HL-60 (cell line): ENCODE measurements around the gene HTATSF1.

Experiments
- DNase-seq, 2 experiments: peaks; one replicate each; pipeline ENCODE4 v3.0.0-alpha.2; 2010 to 2020; ENCODE audit warnings: low read depth in 1 of 2, low spot score in 1 of 2
- H3K27ac ChIP-seq: fragments of 250-450 bp; sonication (Bioruptor Pico); replicated peaks from 2 replicates; pipeline ENCODE4 v1.5.1; 2020; ENCODE audit warnings: mild to moderate bottlenecking, moderate library complexity
- H3K27me3 ChIP-seq: fragments of 250-450 bp; sonication (Bioruptor Pico); 2 replicates; pipeline ENCODE4 v1.5.1; 2021; ENCODE audit warnings: mild to moderate bottlenecking, moderate library complexity; ENCODE audit not compliant: insufficient read depth, poor library complexity, severe bottlenecking
- H3K4me3 ChIP-seq: replicated peaks from 2 replicates; pipeline ENCODE4 v1.5.1; 2011; ENCODE audit warnings: mild to moderate bottlenecking, control low read depth, low read length; ENCODE audit not compliant: insufficient read depth
- GABPA ChIP-seq: IDR thresholded peaks from 2 replicates; pipeline ENCODE4 v1.6.1; 2012; ENCODE audit warnings: low read depth
- POLR2AphosphoS5 ChIP-seq: IDR thresholded peaks from 2 replicates; pipeline ENCODE4 v1.6.1; 2012; ENCODE audit warnings: low read depth
- SPI1 ChIP-seq: IDR thresholded peaks from 2 replicates; pipeline ENCODE4 v1.6.1; 2012; ENCODE audit warnings: low read depth, mild to moderate bottlenecking, borderline replicate concordance
- TF ChIP-seq, protein P1 (sequence below): IDR thresholded peaks from 2 replicates; pipeline ENCODE4 v1.6.1; 2012; ENCODE audit warnings: low read depth; ENCODE audit not compliant: insufficient replicate concordance
- TF ChIP-seq, protein P2 (sequence below): IDR thresholded peaks from one replicate; pipeline ENCODE4 v1.5.1; 2011; ENCODE audit warnings: low read length, control low read depth, inconsistent platforms; ENCODE audit not compliant: insufficient read depth

HTATSF1 gene

DNA sequence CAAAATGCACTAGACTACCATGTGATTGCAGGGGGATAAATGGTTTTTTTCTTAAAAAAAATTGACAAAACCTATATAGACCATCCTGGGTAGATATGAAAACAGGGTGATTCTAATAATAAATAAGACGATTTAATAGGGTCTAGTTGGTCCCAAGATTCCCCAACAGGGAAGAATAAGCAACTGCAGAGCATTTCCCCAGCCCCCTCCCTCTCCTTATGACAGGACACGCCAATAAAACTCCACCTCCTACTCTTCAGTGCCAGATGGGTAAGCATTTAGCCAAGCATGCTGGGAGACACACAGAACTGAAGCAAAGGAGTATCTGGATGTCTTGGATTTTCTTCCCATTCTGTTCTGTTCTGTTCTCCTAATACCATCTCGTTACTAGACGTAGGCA is 9.7 kb upstream of the HTATSF1 start, which contains the start of gene BRS3:
BRS3 (plus strand) TSS at position 301 of the 400 bp plus-strand sequence. CDS start 168 bp downstream, outside the sequence.
- no peak within 1 kb of the TSS for H3K27ac ChIP-seq
- TF ChIP-seq, protein P1, sequence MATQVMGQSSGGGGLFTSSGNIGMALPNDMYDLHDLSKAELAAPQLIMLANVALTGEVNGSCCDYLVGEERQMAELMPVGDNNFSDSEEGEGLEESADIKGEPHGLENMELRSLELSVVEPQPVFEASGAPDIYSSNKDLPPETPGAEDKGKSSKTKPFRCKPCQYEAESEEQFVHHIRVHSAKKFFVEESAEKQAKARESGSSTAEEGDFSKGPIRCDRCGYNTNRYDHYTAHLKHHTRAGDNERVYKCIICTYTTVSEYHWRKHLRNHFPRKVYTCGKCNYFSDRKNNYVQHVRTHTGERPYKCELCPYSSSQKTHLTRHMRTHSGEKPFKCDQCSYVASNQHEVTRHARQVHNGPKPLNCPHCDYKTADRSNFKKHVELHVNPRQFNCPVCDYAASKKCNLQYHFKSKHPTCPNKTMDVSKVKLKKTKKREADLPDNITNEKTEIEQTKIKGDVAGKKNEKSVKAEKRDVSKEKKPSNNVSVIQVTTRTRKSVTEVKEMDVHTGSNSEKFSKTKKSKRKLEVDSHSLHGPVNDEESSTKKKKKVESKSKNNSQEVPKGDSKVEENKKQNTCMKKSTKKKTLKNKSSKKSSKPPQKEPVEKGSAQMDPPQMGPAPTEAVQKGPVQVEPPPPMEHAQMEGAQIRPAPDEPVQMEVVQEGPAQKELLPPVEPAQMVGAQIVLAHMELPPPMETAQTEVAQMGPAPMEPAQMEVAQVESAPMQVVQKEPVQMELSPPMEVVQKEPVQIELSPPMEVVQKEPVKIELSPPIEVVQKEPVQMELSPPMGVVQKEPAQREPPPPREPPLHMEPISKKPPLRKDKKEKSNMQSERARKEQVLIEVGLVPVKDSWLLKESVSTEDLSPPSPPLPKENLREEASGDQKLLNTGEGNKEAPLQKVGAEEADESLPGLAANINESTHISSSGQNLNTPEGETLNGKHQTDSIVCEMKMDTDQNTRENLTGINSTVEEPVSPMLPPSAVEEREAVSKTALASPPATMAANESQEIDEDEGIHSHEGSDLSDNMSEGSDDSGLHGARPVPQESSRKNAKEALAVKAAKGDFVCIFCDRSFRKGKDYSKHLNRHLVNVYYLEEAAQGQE: no peak
- TF ChIP-seq, protein P2, sequence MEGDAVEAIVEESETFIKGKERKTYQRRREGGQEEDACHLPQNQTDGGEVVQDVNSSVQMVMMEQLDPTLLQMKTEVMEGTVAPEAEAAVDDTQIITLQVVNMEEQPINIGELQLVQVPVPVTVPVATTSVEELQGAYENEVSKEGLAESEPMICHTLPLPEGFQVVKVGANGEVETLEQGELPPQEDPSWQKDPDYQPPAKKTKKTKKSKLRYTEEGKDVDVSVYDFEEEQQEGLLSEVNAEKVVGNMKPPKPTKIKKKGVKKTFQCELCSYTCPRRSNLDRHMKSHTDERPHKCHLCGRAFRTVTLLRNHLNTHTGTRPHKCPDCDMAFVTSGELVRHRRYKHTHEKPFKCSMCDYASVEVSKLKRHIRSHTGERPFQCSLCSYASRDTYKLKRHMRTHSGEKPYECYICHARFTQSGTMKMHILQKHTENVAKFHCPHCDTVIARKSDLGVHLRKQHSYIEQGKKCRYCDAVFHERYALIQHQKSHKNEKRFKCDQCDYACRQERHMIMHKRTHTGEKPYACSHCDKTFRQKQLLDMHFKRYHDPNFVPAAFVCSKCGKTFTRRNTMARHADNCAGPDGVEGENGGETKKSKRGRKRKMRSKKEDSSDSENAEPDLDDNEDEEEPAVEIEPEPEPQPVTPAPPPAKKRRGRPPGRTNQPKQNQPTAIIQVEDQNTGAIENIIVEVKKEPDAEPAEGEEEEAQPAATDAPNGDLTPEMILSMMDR: no peak
- TF ChIP-seq GABPA (no peak), SPI1 (no peak), POLR2AphosphoS5 (no peak)
- H3K4me3 ChIP-seq: no peak within 1 kb of the TSS
- no peaks in the 10 kb centered on the region for H3K27me3 ChIP-seq
- no peak for DNase-seq

DNA sequence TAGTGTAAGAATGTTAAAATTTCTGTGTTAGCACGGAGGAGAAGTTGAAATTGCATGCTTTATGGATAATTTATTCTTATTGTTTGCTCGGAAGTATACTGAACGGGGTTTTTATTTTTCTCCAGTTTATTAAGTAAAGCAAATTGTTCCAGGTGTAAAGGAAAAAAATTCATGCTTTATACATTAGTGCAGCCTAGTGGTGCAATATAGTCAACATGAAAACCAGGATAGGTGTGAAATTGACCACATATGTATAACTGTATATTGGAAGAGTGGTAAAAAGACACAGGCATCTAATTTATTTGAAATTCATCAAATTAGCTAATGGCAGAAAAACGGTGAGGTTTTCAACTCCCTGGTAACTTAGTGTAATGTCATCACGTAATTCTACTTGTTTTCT is 8.7 kb upstream of the HTATSF1 start:
- no peaks in the 10 kb centered on the region for H3K27me3 ChIP-seq
- TF ChIP-seq, protein P2: no peak
- TF ChIP-seq SPI1 (no peak), POLR2AphosphoS5 (no peak), GABPA (no peak)
- TF ChIP-seq, protein P1: no peak
- no peak overlapping the region for H3K4me3 ChIP-seq
- DNase-seq: no peak
- no peak overlapping the region for H3K27ac ChIP-seq

DNA sequence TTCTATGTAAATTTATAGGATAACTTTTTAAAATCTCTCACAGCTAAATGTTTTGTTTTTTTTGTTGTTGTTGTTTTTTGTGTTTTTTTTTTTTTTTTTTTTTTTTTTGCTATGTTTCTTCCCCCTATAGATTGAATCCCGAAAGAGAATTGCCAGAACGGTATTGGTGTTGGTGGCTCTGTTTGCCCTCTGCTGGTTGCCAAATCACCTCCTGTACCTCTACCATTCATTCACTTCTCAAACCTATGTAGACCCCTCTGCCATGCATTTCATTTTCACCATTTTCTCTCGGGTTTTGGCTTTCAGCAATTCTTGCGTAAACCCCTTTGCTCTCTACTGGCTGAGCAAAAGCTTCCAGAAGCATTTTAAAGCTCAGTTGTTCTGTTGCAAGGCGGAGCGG is 5.6 kb upstream of the HTATSF1 start:
- Histone ChIP-seq H3K4me3 (no peak overlapping the region), H3K27ac (no peak overlapping the region), H3K27me3 (no peaks in the 10 kb centered on the region)
- TF ChIP-seq SPI1 (no peak), GABPA (no peak), POLR2AphosphoS5 (no peak)
- TF ChIP-seq, protein P1: no peak
- TF ChIP-seq, protein P2: no peak
- DNase-seq: no peak
